ENCODE results near the gene AIG1. TPM values are rescaled to one million over a fixed set of nuclear protein-coding genes. Genes with fewer than 3 reads are reported as not detected.

AIG1 gene
- total and polyA plus RNA-seq, 2 donors (not counting 1 experiment from before 2014, with no cell fraction given) = 40.6 to 42.2 TPM

- H3K27ac ChIP-seq (ENCODE audit: insufficient read depth, low read length) = no peak overlapping the region
- H3K27me3 ChIP-seq (ENCODE audit: control insufficient read depth, insufficient read depth, low read length) = no peaks in the 10 kb centered on the region
- TF ChIP-seq EZH2 (IDR thresholded peaks at IDR 0.05; ENCODE audit: low read length, missing control alignments) (no peak), CTCF (conservative IDR thresholded peaks at IDR 0.05 in 1 of 2, IDR thresholded peaks at IDR 0.05 in 1 of 2; ENCODE audit: low read depth in 1 of 2, low read length in 2 of 2) (peak in 1 of 2 donors; percentile 16)
- no peak overlapping the region for H3K9ac ChIP-seq (ENCODE audit: insufficient read depth, low read length)
- H2AFZ ChIP-seq (ENCODE audit: low read length) = no peak overlapping the region
- no peaks in the 10 kb centered on the region for H4K20me1 ChIP-seq (ENCODE audit: control insufficient read depth, extremely low read depth, insufficient read depth, low read length)
- no peaks in the 10 kb centered on the region for H3K36me3 ChIP-seq (ENCODE audit: control insufficient read depth, insufficient read depth, low read length)
- H3K4me1 ChIP-seq (ENCODE audit: control insufficient read depth, extremely low read depth, insufficient read depth, low read length) = no peaks in the 10 kb centered on the region
- H3K9me3 ChIP-seq (ENCODE audit: control insufficient read depth, insufficient read depth, low read depth, low read length) = no peaks in the 10 kb centered on the region
- no peak overlapping the region for H3K4me3 ChIP-seq (replicated peaks in 1 of 4; ENCODE audit: control extremely low read depth in 1 of 4, insufficient read depth in 1 of 4, low read depth in 3 of 4, low read length in 4 of 4)
- DNase-seq (ENCODE audit: low read depth in 2 of 2) = peak; percentile 15 to 26
- H3K4me2 ChIP-seq (ENCODE audit: extremely low read depth, insufficient read depth, low read length) = no peak overlapping the region
- no peaks in the 10 kb centered on the region for H3K79me2 ChIP-seq (ENCODE audit: control insufficient read depth, insufficient read depth, low read length)
These were observed 218.7 kb downstream of the AIG1 start for GRCh38 chr6:143279385-143279784.

GRCh38 chr6:143283887-143284645, 223.4 kb downstream of the AIG1 start:
- Histone ChIP-seq H2AFZ (ENCODE audit: low read length) (no peak overlapping the region), H3K4me2 (ENCODE audit: extremely low read depth, insufficient read depth, low read length) (no peak overlapping the region), H3K4me1 (ENCODE audit: control insufficient read depth, extremely low read depth, insufficient read depth, low read length) (peaks cover 2% of the 10 kb centered on the region), H4K20me1 (ENCODE audit: control insufficient read depth, extremely low read depth, insufficient read depth, low read length) (no peaks in the 10 kb centered on the region), H3K79me2 (ENCODE audit: control insufficient read depth, insufficient read depth, low read length) (no peaks in the 10 kb centered on the region), H3K27ac (ENCODE audit: insufficient read depth, low read length) (no peak overlapping the region), H3K9ac (ENCODE audit: insufficient read depth, low read length) (no peak overlapping the region), H3K36me3 (ENCODE audit: control insufficient read depth, insufficient read depth, low read length) (no peaks in the 10 kb centered on the region), H3K4me3 (replicated peaks in 1 of 4; ENCODE audit: control extremely low read depth in 1 of 4, insufficient read depth in 1 of 4, low read depth in 3 of 4, low read length in 4 of 4) (no peak overlapping the region), H3K9me3 (ENCODE audit: control insufficient read depth, insufficient read depth, low read depth, low read length) (no peaks in the 10 kb centered on the region), H3K27me3 (ENCODE audit: control insufficient read depth, insufficient read depth, low read length) (no peaks in the 10 kb centered on the region)
- TF ChIP-seq EZH2 (IDR thresholded peaks at IDR 0.05; ENCODE audit: low read length, missing control alignments) = no peak
- TF ChIP-seq CTCF (conservative IDR thresholded peaks at IDR 0.05 in 1 of 2, IDR thresholded peaks at IDR 0.05 in 1 of 2; ENCODE audit: low read depth in 1 of 2, low read length in 2 of 2) = no peak
- peak in 1 of 2 donors; percentile 80 for DNase-seq (ENCODE audit: low read depth in 2 of 2)

GRCh38 chr6:143286251-143286795, 225.6 kb downstream of the AIG1 start:
- no peaks in the 10 kb centered on the region for H3K36me3 ChIP-seq (ENCODE audit: control insufficient read depth, insufficient read depth, low read length)
- H2AFZ ChIP-seq (ENCODE audit: low read length) = no peak overlapping the region
- no peaks in the 10 kb centered on the region for H4K20me1 ChIP-seq (ENCODE audit: control insufficient read depth, extremely low read depth, insufficient read depth, low read length)
- no peak overlapping the region for H3K27ac ChIP-seq (ENCODE audit: insufficient read depth, low read length)
- H3K27me3 ChIP-seq (ENCODE audit: control insufficient read depth, insufficient read depth, low read length) = no peaks in the 10 kb centered on the region
- DNase-seq (ENCODE audit: low read depth in 2 of 2) = peak; percentile 36 to 85
- no peak overlapping the region for H3K4me2 ChIP-seq (ENCODE audit: extremely low read depth, insufficient read depth, low read length)
- H3K4me3 ChIP-seq (replicated peaks in 1 of 4; ENCODE audit: control extremely low read depth in 1 of 4, insufficient read depth in 1 of 4, low read depth in 3 of 4, low read length in 4 of 4) = no peak overlapping the region
- H3K9me3 ChIP-seq (ENCODE audit: control insufficient read depth, insufficient read depth, low read depth, low read length) = no peaks in the 10 kb centered on the region
- peaks cover 2% of the 10 kb centered on the region for H3K4me1 ChIP-seq (ENCODE audit: control insufficient read depth, extremely low read depth, insufficient read depth, low read length)
- TF ChIP-seq EZH2 (IDR thresholded peaks at IDR 0.05; ENCODE audit: low read length, missing control alignments) = no peak
- TF ChIP-seq CTCF (conservative IDR thresholded peaks at IDR 0.05 in 1 of 2, IDR thresholded peaks at IDR 0.05 in 1 of 2; ENCODE audit: low read depth in 1 of 2, low read length in 2 of 2) = no peak
- no peak overlapping the region for H3K9ac ChIP-seq (ENCODE audit: insufficient read depth, low read length)
- H3K79me2 ChIP-seq (ENCODE audit: control insufficient read depth, insufficient read depth, low read length) = no peaks in the 10 kb centered on the region
